ENCODE results near the gene GNL2.
"Not testable (repeated sequence)": the region's sequence is repeated elsewhere in the genome, so short reads cannot be mapped to it uniquely, and the experiment has no call there.

The GNL2 gene

GRCh38 chr1:37560401-37561132 is 35.2 kb downstream of the GNL2 start:
- DNase-seq (ENCODE audit: low read depth in 1 of 2, low spot score in 1 of 2) = no peak

- DNase-seq (ENCODE audit: low read depth in 1 of 2, low spot score in 1 of 2) = not testable (repeated sequence)
These were observed 35.8 kb downstream of the GNL2 start for GRCh38 chr1:37559957-37560379.

GRCh38 chr1:37559080-37559479 is 36.7 kb downstream of the GNL2 start:
- no peak for DNase-seq (ENCODE audit: low read depth in 1 of 2, low spot score in 1 of 2)

- DNase-seq (ENCODE audit: low read depth in 1 of 2, low spot score in 1 of 2) = no peak
These were observed 37.3 kb downstream of the GNL2 start for GRCh38 chr1:37558411-37558810.

- DNase-seq (ENCODE audit: low read depth in 1 of 2, low spot score in 1 of 2) = no peak
These were observed 38.3 kb downstream of the GNL2 start for GRCh38 chr1:37557402-37557801.

GRCh38 chr1:37556712-37557196 is 39.0 kb downstream of the GNL2 start, which contains the start of gene DNALI1:
TSS of gene DNALI1 (plus strand) at chr1:37556940. CDS start at chr1:37556995, 55 bp downstream.
- no peak for DNase-seq (ENCODE audit: low read depth in 1 of 2, low spot score in 1 of 2)

- peak; percentile 80 to 85 for DNase-seq (ENCODE audit: low read depth in 1 of 2, low spot score in 1 of 2)
These were observed 41.6 kb downstream of the GNL2 start, which contains the start of gene SNIP1 for GRCh38 chr1:37553927-37554808. TSS of gene SNIP1 (minus strand) at chr1:37554293. CDS start at chr1:37554229, 64 bp downstream.

- DNase-seq (ENCODE audit: low read depth in 1 of 2, low spot score in 1 of 2) = no peak
These were observed 42.2 kb downstream of the GNL2 start for GRCh38 chr1:37553598-37553926.

GRCh38 chr1:37549341-37549740 is 46.4 kb downstream of the GNL2 start:
- no peak for DNase-seq (ENCODE audit: low read depth in 1 of 2, low spot score in 1 of 2)

- no peak for DNase-seq (ENCODE audit: low read depth in 1 of 2, low spot score in 1 of 2)
These were observed 50.7 kb downstream of the GNL2 start for GRCh38 chr1:37545019-37545418.

GRCh38 chr1:37544530-37544929 is 51.2 kb downstream of the GNL2 start:
- no peak for DNase-seq (ENCODE audit: low read depth in 1 of 2, low spot score in 1 of 2)

- DNase-seq (ENCODE audit: low read depth in 1 of 2, low spot score in 1 of 2) = no peak
These were observed 55.5 kb downstream of the GNL2 start for GRCh38 chr1:37540036-37540785.

- DNase-seq (ENCODE audit: low read depth in 1 of 2, low spot score in 1 of 2) = not testable (repeated sequence)
These were observed 56.6 kb downstream of the GNL2 start for GRCh38 chr1:37539154-37539553.

- DNase-seq (ENCODE audit: low read depth in 1 of 2, low spot score in 1 of 2) = no peak
These were observed 58.4 kb downstream of the GNL2 start for GRCh38 chr1:37537378-37537777.

- DNase-seq (ENCODE audit: low read depth in 1 of 2, low spot score in 1 of 2) = no peak
These were observed 62.2 kb downstream of the GNL2 start for GRCh38 chr1:37533317-37534093.

GRCh38 chr1:37532418-37533156 is 63.1 kb downstream of the GNL2 start:
- DNase-seq (ENCODE audit: low read depth in 1 of 2, low spot score in 1 of 2) = not testable (repeated sequence)

GRCh38 chr1:37529888-37530287 is 65.8 kb downstream of the GNL2 start:
- not testable (repeated sequence) for DNase-seq (ENCODE audit: low read depth in 1 of 2, low spot score in 1 of 2)

GRCh38 chr1:37519613-37520012 is 76.1 kb downstream of the GNL2 start:
- no peak for DNase-seq (ENCODE audit: low read depth in 1 of 2, low spot score in 1 of 2)

GRCh38 chr1:37518929-37519328 is 76.8 kb downstream of the GNL2 start:
- DNase-seq (ENCODE audit: low read depth in 1 of 2, low spot score in 1 of 2) = peak in 1 of 2 donors; percentile 4

GRCh38 chr1:37518241-37518640 is 77.5 kb downstream of the GNL2 start:
- not testable (repeated sequence) for DNase-seq (ENCODE audit: low read depth in 1 of 2, low spot score in 1 of 2)
